ENCODE data around the gene CBFB.

DNA sequence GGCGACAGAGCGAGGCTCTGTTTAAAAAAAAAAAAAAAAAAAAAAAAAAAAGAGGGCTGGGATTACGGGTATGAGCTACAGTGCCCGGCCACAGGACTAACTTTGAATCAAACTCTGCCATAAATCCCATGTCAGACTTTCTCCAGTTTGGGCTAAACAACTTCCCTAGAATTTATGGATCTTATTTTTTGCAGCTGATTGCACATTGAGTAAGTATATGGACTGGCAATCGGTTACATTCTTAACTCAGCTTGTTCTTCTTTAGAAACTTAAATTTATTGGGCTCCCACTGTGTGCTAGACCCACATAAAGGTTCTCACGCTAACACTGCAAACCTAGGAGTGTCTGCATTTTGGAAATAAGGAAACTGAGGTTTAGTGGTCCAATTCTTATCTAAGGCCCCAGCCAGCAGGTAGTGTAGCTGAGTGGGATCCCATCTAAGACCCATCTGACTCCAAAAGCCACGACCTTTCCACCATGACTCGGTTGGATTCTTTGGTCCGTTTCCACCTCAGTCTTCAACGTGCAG is 718 bp upstream of the CBFB start:
- TF ChIP-seq CTCF (IDR thresholded peaks at IDR 0.05) (no peak), POLR2A (IDR thresholded peaks at IDR 0.05) (no peak), EP300 (IDR thresholded peaks at IDR 0.05) (no peak)
